HG03060 (cell line): Measurements from ENCODE around the gene FIG4.
"Not testable (repeated sequence)": the region's sequence is repeated elsewhere in the genome, so short reads cannot be mapped to it uniquely, and the experiment has no call there.

Experiments
- ATAC-seq: cut with Tn5 transposase; IDR thresholded peaks from one replicate; pipeline ENCODE4 v1.9.1; 2021; ENCODE audit warnings: low read depth, moderate number of reproducible peaks; ENCODE audit not compliant: unreplicated experiment

FIG4 gene

GRCh38 chr6:109701774-109702173 is 10.7 kb downstream of the FIG4 start:
- no peak for ATAC-seq

DNA sequence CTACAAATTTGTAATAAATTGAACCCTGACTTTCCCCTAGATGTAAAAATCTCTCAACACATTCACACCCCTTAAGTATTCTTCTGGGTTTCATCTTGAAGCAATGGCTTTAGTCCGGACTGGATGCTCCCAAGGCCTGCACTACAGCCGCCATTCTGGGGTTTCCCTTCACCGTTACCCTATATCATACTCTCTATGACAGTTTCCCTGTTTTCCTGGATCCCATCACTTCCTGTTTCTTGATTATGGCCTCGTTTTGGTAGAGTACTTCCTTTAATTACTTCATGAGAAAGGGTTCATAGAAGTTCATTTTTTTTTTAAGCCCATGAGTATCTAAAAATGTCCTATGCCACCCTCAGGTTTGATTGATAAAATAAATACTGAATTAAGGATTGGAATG is 11.7 kb downstream of the FIG4 start:
- no peak for ATAC-seq

DNA sequence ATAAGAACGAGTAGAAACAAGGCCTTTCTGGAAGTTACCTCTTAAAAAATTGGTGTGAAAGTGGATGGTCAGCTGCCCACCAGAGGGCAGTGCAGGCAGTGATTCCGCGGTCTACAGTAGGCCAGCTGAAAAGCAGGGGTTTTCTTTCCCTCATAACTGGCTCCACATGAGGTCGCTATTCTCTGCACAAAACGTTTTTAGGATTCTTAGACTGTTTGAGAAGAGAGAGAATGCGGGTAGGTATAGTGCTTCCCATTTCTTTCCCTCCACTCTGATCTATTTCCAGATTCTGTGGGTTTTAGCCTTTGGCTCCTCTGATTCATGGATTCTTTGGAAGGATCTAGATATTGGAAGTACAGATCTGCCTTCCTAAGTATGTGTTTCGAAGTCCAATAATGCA is 14.2 kb downstream of the FIG4 start:
- peak; percentile 89 for ATAC-seq

DNA sequence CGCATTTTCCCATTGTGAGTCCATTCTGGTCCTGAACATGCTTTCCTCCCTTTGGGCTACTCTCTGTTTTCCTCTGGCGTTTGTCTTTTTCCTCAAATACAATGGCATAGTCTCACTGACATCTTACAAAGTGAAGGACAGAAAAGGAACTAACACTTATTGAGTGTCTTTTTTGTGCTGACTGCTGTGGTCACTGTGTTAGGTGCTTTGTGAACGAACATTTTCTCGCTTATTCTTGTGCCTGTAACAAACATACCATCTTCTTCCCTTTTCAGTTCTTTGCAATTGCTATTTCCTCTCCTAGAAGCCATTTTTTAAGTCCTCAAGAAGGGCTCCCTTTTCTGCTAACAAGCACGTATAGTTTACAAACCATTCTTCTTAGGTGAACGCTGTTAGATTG is 15.4 kb downstream of the FIG4 start:
- ATAC-seq, result no peak

DNA sequence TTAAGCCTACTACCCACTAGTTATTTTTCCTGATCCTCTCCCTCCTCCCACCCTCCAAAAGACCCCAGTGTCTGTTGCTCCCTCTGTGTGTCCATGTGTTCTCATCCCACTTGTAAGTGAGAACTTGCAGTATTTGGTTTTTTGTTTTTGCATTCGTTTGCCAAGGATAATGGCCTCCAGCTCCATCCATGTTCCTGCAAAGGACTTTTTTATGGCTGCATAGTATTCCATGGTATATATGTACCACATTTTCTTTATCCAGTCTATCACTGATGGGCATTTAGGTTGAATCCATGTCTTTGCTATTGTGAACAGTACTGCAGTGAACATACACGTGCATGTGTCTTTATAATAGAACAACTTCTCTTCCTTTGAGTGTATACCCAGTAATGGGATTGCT is 17.0 kb downstream of the FIG4 start:
- ATAC-seq, result not testable (repeated sequence)

DNA sequence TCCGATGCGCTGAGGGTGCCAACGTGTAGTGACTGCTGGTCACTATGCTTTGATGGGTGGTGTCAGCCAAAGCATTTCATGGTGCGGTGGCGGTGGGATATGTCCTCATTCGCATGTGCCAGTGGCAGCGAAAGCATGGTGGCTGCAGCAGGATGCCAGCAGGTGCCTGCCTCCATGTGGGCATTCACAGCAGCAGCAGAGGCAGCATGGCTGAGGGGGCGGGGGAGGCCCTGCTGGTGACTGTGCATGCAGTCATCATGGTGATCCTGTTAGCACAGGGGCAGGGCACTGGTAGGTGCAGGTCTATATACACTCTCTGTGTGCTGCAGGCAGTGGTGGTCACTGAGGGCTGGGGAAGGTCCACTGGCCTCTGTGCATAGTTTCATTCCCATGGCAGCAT is 22.0 kb downstream of the FIG4 start:
- no peak for ATAC-seq

DNA sequence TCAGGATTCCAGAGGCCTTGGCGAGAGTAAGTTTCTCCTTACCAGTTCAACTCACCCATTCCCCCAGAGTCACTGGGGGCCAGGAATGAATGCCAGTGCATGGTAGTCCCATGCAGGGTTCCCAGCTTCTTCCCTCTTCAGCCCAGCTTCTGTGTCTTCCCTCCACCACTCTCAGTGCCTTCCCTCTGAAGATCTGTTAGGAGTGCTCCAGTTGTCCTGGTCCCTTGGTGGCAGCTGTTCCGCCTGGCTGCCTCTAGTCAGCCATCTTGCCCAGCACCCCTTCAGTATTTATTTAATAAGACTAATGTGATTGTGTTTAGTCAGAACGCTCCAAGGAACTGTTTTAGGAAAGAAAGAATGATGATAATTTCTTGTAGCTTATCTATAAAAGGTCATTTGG is 23.1 kb downstream of the FIG4 start:
- no peak for ATAC-seq

- ATAC-seq, result no peak
Observed at GRCh38 chr6:109714611-109715010, 23.5 kb downstream of the FIG4 start.

GRCh38 chr6:109715616-109716015 is 24.5 kb downstream of the FIG4 start:
- ATAC-seq, result no peak

GRCh38 chr6:109717971-109718370 is 26.9 kb downstream of the FIG4 start:
- no peak for ATAC-seq

GRCh38 chr6:109718991-109719390 is 27.9 kb downstream of the FIG4 start:
- ATAC-seq, result no peak

DNA sequence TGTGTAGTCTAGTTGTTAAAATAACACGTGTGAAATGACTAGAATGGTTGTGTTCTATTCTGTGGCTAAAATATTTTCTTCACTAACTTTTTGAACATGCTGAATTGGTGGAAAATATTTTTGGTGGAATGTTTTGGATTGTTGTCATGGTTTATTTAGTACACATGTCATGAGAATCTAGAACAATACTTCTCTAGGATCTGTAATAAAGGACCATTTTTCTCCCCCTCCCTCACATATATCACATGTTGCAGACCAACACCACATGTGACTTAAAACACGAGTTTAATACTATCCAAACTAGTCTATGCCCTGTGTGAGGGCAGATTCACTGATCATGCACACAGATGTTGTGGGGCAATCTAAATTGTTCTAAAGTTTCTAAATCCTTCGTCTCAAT is 29.2 kb downstream of the FIG4 start:
- no peak for ATAC-seq

DNA sequence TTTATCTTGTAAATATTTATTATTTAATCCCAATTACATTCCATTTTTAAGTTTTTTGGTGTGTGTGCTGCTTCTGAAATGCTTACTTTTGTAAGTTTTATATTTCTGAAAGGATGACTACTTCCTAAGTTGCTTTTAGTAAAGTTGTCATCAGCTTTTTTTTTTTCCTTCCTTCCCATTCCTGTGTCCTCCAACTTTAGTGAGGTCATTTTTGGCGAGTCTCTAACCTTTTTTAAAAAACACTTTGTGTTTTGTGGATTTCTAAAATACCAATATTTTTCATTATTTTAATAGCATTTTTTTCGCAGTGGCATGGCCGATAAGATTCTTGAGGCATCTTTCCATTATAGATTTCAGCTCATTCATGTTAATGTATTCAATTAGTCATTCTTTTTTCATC is 30.9 kb downstream of the FIG4 start:
- ATAC-seq, result no peak

GRCh38 chr6:109722564-109723254 is 31.6 kb downstream of the FIG4 start:
- ATAC-seq, result no peak

GRCh38 chr6:109725250-109725649 is 34.2 kb downstream of the FIG4 start:
- not testable (repeated sequence) for ATAC-seq

DNA sequence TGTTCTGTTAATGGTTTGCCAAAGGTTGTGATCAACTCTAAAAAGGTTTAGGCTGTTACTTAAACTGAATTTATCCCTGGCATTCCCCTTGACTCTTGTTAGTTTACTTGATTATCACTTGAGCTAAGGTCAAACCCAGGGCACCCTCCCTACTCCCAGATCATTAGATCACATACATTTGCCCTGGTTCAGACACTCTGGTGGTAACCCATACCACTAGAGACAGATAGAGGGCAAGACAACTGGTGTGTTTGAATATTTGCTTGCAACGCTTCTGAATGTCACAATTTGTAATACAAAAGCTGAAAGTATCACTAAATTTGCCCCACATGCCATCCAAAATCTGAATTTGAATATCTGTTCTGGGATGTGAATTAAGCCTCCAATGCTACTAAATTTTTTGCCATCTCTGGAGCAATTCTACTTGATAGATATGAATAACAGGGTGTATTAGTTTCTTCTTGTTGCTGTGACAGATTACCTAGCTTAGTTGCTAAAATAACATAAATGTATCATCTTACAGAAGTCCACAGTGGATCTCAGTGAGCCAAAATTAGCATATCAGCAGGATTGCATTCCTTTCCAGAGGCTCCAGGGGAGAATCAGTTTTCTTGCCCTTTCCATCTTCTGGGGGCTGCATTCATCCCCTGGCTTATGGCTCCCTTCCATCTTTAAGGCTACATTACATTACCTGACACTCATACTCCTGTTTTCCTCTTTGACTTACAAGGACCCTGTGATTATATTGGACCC is 45.4 kb downstream of the FIG4 start:
- no peak for ATAC-seq

- no peak for ATAC-seq
Observed at GRCh38 chr6:109738255-109738654, 47.2 kb downstream of the FIG4 start.

DNA sequence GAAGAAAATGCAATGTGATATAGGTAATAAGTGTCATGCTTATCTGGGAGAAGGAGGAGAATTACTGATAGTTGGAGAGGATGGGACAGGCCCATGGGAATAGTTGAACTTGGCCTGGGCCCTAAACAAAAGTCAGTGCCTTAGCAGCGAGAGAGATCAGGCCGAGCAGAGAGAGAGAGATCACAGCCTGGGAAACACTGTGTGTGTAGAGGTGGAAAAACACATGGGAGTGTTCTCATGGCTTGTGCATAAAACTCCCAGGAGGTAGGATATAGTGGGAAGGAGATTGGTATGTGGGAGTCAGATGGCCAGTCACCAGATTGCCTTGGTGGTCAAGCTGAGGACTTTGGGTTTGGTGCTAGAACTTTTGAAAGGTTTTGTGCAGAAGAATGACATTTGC is 47.6 kb downstream of the FIG4 start:
- no peak for ATAC-seq

DNA sequence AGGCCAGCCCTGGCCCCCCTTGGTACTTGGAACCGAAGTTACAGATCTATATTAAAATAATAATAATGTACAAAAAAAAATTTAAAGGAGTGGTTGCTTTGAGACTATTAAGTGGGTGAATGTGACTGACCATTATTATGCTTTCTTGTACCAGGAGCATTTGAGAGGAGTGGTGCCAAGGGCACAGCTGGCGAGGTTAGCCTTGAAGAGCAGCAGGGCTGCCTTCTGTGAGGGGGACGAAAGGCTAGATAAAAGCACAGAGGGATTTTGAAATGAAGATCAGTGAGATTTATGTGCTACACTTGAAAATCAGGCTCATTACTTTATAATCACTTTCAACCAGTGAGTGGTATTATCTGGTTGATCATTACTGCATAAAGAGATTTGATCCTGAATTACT is 48.6 kb downstream of the FIG4 start:
- ATAC-seq, result no peak

- ATAC-seq, result no peak
Observed at GRCh38 chr6:109740787-109741186, 49.7 kb downstream of the FIG4 start.

- ATAC-seq, result no peak
Observed at GRCh38 chr6:109743739-109744138, 52.6 kb downstream of the FIG4 start.

DNA sequence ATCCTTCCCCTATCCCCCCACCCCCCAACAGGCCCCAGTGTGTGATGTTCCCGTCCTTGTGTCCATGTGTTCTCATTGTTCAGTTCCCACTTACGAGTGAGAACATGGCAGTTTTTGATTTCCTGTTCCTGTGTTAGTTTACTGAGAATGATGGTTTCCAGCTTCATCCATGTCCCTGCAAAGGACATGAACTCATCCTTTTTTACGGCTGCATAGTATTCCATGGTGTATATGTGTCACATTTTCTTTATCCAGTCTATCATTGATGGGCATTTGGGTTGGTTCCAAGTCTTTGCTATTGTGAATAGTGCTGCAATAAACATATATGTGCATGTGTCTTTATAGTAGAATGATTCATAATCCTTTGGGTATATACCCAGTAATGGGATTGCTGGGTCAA is 53.7 kb downstream of the FIG4 start:
- ATAC-seq, result not testable (repeated sequence)
